GM18951 (cell line): ENCODE measurements around the gene LRBA.

Experiments
- POLR2A ChIP-seq: IDR thresholded peaks from 4 replicates; pipeline ENCODE4 v1.6.1; 2011; ENCODE audit warnings: mild to moderate bottlenecking; ENCODE audit not compliant: insufficient read length, insufficient read depth; ENCODE audit errors: extremely low read depth
- in situ Hi-C: fragments of 300-500 bp; cut with MboI; formaldehyde crosslinking; loops from one replicate; pipeline ENCODE4 v1.12.0; 2022; ENCODE audit warnings: low sequenced_read_pairs, mixed read lengths, inconsistent platforms; ENCODE audit not compliant: unreplicated experiment

LRBA gene

DNA sequence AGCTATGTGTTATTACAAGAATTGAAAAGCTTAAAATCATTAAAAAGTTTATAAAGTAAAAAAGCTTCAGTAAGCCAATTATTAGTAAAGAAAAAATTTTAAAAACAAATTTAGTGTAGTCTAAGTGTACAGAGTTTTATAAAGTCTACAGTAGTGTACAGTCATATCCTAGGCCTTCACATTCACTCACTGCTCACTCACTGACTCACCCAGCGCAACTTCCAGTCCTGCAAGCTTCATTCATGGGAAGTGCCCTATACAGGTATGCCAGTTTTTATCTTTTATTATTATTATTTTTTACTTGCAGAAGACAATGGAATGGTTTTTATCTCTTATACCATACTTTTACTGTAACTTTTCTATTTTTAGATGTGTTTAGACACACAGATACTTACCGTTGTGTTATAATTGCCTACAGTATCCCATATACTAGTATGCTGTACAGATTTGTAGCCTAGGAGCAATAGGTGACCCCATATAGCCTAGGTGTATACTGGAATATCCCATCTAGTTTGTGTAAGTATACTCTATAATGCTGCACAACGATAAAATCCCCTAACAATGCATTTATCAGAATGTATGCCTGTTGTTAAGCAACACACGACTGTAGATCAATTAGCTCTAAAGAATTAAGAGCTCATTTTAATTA, 706.1 kb downstream of the LRBA start:
- no peak for TF ChIP-seq POLR2A
- in situ Hi-C loops = no loop called here

DNA sequence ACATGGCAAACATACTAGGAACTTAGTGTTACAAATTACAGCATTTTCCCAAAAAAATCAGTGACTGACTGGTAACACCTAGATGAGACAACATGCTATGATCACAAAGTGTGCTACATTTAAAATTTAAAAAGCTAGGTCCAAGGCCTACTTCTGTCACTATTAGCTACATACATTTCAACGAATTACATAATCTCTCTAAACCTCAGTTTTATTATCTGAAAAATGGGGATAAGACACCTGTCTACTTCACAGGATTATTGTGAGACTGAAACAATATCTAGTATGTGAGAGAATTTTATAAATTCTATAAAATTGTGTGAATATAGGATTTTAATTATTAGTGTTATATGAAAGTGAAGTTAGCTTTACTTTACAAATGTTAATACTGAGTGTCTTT, 708.4 kb downstream of the LRBA start:
- in situ Hi-C loops = no loop called here
- TF ChIP-seq POLR2A = no peak

GRCh38 chr4:150305995-150306394, 709.1 kb downstream of the LRBA start:
- no peak for TF ChIP-seq POLR2A
- in situ Hi-C loops = no loop called here

GRCh38 chr4:150302553-150302952, 712.5 kb downstream of the LRBA start:
- no peak for TF ChIP-seq POLR2A
- in situ Hi-C loops = no loop called here

GRCh38 chr4:150299816-150300215, 715.3 kb downstream of the LRBA start:
- no peak for TF ChIP-seq POLR2A
- in situ Hi-C loops = loop anchor here (10.0 kb wide), 1 partner anchor 575 kb away; no protein-coding TSS in a partner anchor

GRCh38 chr4:150297861-150298474, 717.1 kb downstream of the LRBA start:
- in situ Hi-C loops = loop anchor here (10.0 kb wide), 1 partner anchor 577 kb away; no protein-coding TSS in a partner anchor
- TF ChIP-seq POLR2A = no peak

DNA sequence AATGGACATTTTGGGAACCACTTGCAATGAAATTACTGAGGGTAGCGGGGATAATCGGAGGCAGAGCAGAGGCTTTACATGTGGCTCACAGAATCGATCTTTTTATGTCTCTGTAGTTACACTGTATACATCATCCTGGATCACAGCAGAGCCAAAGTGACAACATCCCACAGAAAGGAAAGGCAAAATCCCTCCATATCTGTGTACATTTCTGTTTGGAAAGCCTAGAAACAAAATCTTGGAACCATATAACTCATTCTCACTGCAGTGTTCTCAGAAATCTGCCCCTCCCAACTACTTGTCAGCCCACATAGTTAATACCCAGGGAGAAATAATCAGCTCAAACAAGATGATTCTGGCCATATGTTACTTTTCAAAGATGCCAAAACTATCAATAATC, 725.2 kb downstream of the LRBA start:
- in situ Hi-C loops = loop anchor here (10.0 kb wide), 1 partner anchor 585 kb away; no protein-coding TSS in a partner anchor
- TF ChIP-seq POLR2A = no peak

DNA sequence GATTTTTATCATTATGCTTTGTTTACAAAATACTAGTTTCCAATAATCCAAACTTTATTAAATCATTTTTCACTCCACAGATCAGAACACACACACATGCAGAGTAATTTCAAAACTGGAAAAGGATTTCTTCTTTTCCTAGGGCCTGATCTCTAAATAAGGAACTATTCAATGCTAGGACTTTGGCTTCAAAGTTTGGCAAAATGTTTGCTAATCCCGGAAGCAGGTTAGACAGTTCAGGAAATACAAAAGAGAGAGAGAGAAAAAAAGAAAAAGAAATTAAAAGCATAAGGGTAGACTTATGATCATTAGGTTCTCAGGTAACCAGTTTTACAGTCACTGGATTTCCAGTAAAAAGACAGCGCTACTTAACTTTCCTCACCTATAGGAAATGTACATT, 725.9 kb downstream of the LRBA start:
- in situ Hi-C loops = no loop called here

GRCh38 chr4:150286656-150287055, 728.4 kb downstream of the LRBA start:
- in situ Hi-C loops = no loop called here
- TF ChIP-seq POLR2A = no peak

More for the DNA sequence above, 725.9 kb downstream of the LRBA start:
- TF ChIP-seq POLR2A = no peak

GRCh38 chr4:150283689-150284088, 731.4 kb downstream of the LRBA start:
- no peak for TF ChIP-seq POLR2A
- in situ Hi-C loops = no loop called here

- TF ChIP-seq POLR2A = no peak
- in situ Hi-C loops = no loop called here
Measured at GRCh38 chr4:150280975-150281374, 734.1 kb downstream of the LRBA start.

GRCh38 chr4:150280081-150280895, 734.8 kb downstream of the LRBA start:
- in situ Hi-C loops = no loop called here
- TF ChIP-seq POLR2A = no peak

GRCh38 chr4:150278206-150278605, 736.9 kb downstream of the LRBA start:
- TF ChIP-seq POLR2A = no peak
- in situ Hi-C loops = no loop called here
